Endothelial cell of umbilical vein (primary cell): ENCODE results near the gene NCSTN. TPM values are rescaled to one million over a fixed set of nuclear protein-coding genes. Genes with fewer than 3 reads are reported as not detected.

ENCODE experiments used
- BruUV-seq: library from RNA; stranded (reverse); fragments of 400-500 nt; replicated peaks from 2 replicates; lab custom pipeline; 2021; lab: Mats Ljungman, UMichigan
- CTCF ChIA-PET: fragments of 300-600, 350-600 bp; sonication (Branson Sonifier 250); formaldehyde crosslinking; loops from one replicate; lab custom pipeline; 2021; ENCODE audit warnings: antibody characterized with exemption, inconsistent platforms; lab: Charles Lee
- POLR2A ChIA-PET: fragments of 300-600, 350-600 bp; sonication (Branson Sonifier 250); formaldehyde crosslinking; loops from one replicate; lab custom pipeline; 2021; ENCODE audit warnings: antibody characterized with exemption, inconsistent platforms; lab: Charles Lee
- DNase-seq: peaks from one replicate; pipeline ENCODE4 v3.0.0-alpha.2; 2011; ENCODE audit warnings: low read depth, low spot score
- FAIRE-seq: peaks from 2 replicates; lab custom pipeline; 2011; peaks lifted over from hg19 to GRCh38; lab: Jason Lieb, UNC
- H2AFZ ChIP-seq: 2 replicates; pipeline ENCODE4 v1.6.0; 2012; ENCODE audit warnings: low read depth, low read length, control low read depth, inconsistent platforms
- H3K27ac ChIP-seq: 2 replicates; pipeline ENCODE4 v1.5.1; 2011; ENCODE audit warnings: low read depth, mild to moderate bottlenecking, control low read depth, low read length, moderate library complexity; ENCODE audit not compliant: insufficient read depth
- H3K27me3 ChIP-seq, 2 experiments: 2 replicates each; pipeline versions ENCODE4 v1.6.0 to v1.6.1; 2011; ENCODE audit warnings: low read length in 2 of 2, mixed read lengths in 1 of 2; ENCODE audit not compliant: control insufficient read depth in 2 of 2, insufficient read depth in 2 of 2
- H3K36me3 ChIP-seq, 2 experiments: 2 replicates in 1 of 2; 3 replicates in 1 of 2; pipeline ENCODE4 v1.5.1; 2011; ENCODE audit warnings: low read length in 2 of 2, mild to moderate bottlenecking in 1 of 2, moderate library complexity in 1 of 2; ENCODE audit not compliant: control insufficient read depth in 2 of 2, insufficient read depth in 2 of 2; ENCODE audit errors: extremely low read depth in 1 of 2
- H3K4me1 ChIP-seq: 3 replicates; pipeline ENCODE4 v1.5.1; 2011; ENCODE audit warnings: mild to moderate bottlenecking, low read length; ENCODE audit not compliant: control insufficient read depth, insufficient read depth; ENCODE audit errors: extremely low read depth
- H3K4me2 ChIP-seq: 2 replicates; pipeline ENCODE4 v1.6.1; 2011; ENCODE audit warnings: low read length, control low read depth, mixed read lengths; ENCODE audit not compliant: insufficient read depth
- H3K4me3 ChIP-seq, 3 experiments: fragments of 200-600 bp in 1 of 3; sonication (generic), shearing (Covaris generic) in 1 of 3; replicated peaks in 1 of 3; 2 replicates each; pipeline ENCODE4 v1.5.1; 2011 to 2016; ENCODE audit warnings: control low read depth in 3 of 3, low read length in 3 of 3, mild to moderate bottlenecking in 2 of 3, inconsistent platforms in 1 of 3, low read depth in 1 of 3, moderate library complexity in 1 of 3; ENCODE audit not compliant: insufficient read depth in 1 of 3
- H3K79me2 ChIP-seq: 2 replicates; pipeline ENCODE4 v1.6.0; 2012; ENCODE audit warnings: low read length, inconsistent platforms; ENCODE audit not compliant: control insufficient read depth, insufficient read depth
- H3K9ac ChIP-seq: replicated peaks from 2 replicates; pipeline ENCODE3; 2011; ENCODE audit warnings: low read length, control low read depth; ENCODE audit not compliant: insufficient read depth; ENCODE audit errors: extremely low read depth
- H3K9me1 ChIP-seq: replicated peaks from 3 replicates; pipeline ENCODE4 v1.6.0; 2011; ENCODE audit warnings: mild to moderate bottlenecking, low read length; ENCODE audit not compliant: control insufficient read depth, insufficient read depth; ENCODE audit errors: extremely low read depth
- H3K9me3 ChIP-seq: replicated peaks from 2 replicates; pipeline ENCODE4 v1.5.1; 2012; ENCODE audit warnings: low read length, inconsistent platforms; ENCODE audit not compliant: control insufficient read depth, insufficient read depth
- H4K20me1 ChIP-seq: replicated peaks from 2 replicates; pipeline ENCODE3; 2011; ENCODE audit warnings: mild to moderate bottlenecking, low read length; ENCODE audit not compliant: control insufficient read depth, insufficient read depth; ENCODE audit errors: extremely low read depth
- CTCF ChIP-seq, 2 donors: IDR thresholded peaks; 1 replicate in 1 of 2; 2 replicates in 1 of 2; pipeline ENCODE4 v1.5.1; 2011; ENCODE audit warnings: low read length in 2 of 2, mild to moderate bottlenecking in 2 of 2, moderate library complexity in 2 of 2, control low read depth in 1 of 2, inconsistent platforms in 1 of 2, low read depth in 1 of 2; ENCODE audit not compliant: insufficient read depth in 1 of 2; ENCODE audit errors: extremely low read depth in 1 of 2
- EZH2 ChIP-seq: IDR thresholded peaks from 2 replicates; pipeline ENCODE4 v1.6.1; 2012; ENCODE audit warnings: borderline replicate concordance, low read depth, mild to moderate bottlenecking, moderate library complexity, low read length, inconsistent platforms; ENCODE audit not compliant: severe bottlenecking
- FOS ChIP-seq: IDR thresholded peaks from 2 replicates; pipeline ENCODE4 v1.6.1; 2011; ENCODE audit warnings: mild to moderate bottlenecking, low read length, moderate library complexity, borderline replicate concordance; ENCODE audit not compliant: insufficient read depth
- GATA2 ChIP-seq: IDR thresholded peaks from 2 replicates; pipeline ENCODE4 v1.7.0; 2011; ENCODE audit warnings: low read depth, mild to moderate bottlenecking, moderate library complexity, mixed read lengths, low read length; ENCODE audit not compliant: insufficient read length, insufficient read depth
- JUN ChIP-seq: IDR thresholded peaks from 2 replicates; pipeline ENCODE4 v1.6.1; 2011; ENCODE audit warnings: borderline replicate concordance, low read depth; ENCODE audit not compliant: insufficient read length, insufficient read depth
- MAX ChIP-seq: IDR thresholded peaks from 2 replicates; pipeline ENCODE4 v1.6.1; 2011; ENCODE audit not compliant: insufficient read depth, insufficient read length
- MYC ChIP-seq: IDR thresholded peaks from one replicate; pipeline ENCODE4 v1.6.1; 2011; ENCODE audit warnings: mild to moderate bottlenecking, low read depth, low read length
- POLR2A ChIP-seq: IDR thresholded peaks from 2 replicates; pipeline ENCODE4 v1.6.1; 2012; ENCODE audit warnings: low read depth, mild to moderate bottlenecking, control low read depth, low read length
- POLR2AphosphoS5 ChIP-seq: IDR thresholded peaks from 2 replicates; pipeline ENCODE4 v1.6.1; 2012; ENCODE audit warnings: low read depth, mild to moderate bottlenecking, control low read depth, low read length, moderate library complexity; ENCODE audit not compliant: insufficient read depth
- dilution Hi-C: fragments of 300-500 bp; cut with MboI; formaldehyde crosslinking; loops from one replicate; pipeline ENCODE4 v1.15.0; 2019; ENCODE audit warnings: low sequenced_read_pairs; ENCODE audit not compliant: extremely low pct_ligation_motif_present
- intact Hi-C: fragments of 100-400 bp; cut with micrococcal nuclease; formaldehyde crosslinking; loops from one replicate; pipeline ENCODE4 v1.10.0; 2022
- polyA plus RNA-seq, 4 experiments: library from polyadenylated mRNA; depleted of rRNA in 3 of 4; stranded (reverse) in 3 of 4; unstranded in 1 of 4; fragments of >200 nt; gene quantifications; 2 replicates each; pipeline versions ENCODE4 v1.2.1 to v1.2.3, GENCODE V29; 2011 to 2012; ENCODE audit warnings: missing spikeins in 1 of 4
- total RNA-seq: library from RNA; stranded (reverse); gene quantifications from 2 replicates; pipeline ENCODE4 v1.2.3, GENCODE V29; 2021

Gene NCSTN
- total and polyA plus RNA-seq, 2 donors (not counting 3 experiments of a cell fraction or from before 2014, with no cell fraction given), result 92.5 to 199 TPM

GRCh38 chr1:160362168-160362957 is 19.2 kb downstream of the NCSTN start:
- dilution Hi-C loops, result no loop called here
- no peak overlapping the region for H3K4me3 ChIP-seq
- ChIA-PET CTCF (interaction anchor here (0.8 to 2.2 kb wide), 6 partner anchors 8 to 17 kb away, joined by 3 to 21 read pairs (median 4); no protein-coding TSS in a partner anchor), POLR2A (no interaction called here)
- no peaks in the 10 kb centered on the region for H3K9me1 ChIP-seq
- H2AFZ ChIP-seq, result no peak overlapping the region
- no peak for FAIRE-seq
- peaks cover 2% of the 10 kb centered on the region for H4K20me1 ChIP-seq
- H3K79me2 ChIP-seq, result no peaks in the 10 kb centered on the region
- no peak overlapping the region for H3K9ac ChIP-seq
- H3K4me2 ChIP-seq, result no peak overlapping the region
- TF ChIP-seq CTCF (IDR thresholded peaks at IDR 0.05; ENCODE audit: extremely low read depth in 1 of 2, insufficient read depth in 1 of 2, low read depth in 1 of 2, low read length in 2 of 2) (no peak), POLR2AphosphoS5 (no peak)
- H3K36me3 ChIP-seq, result peaks cover 0 to 10% of the 10 kb centered on the region in 2 experiments
- peaks cover 0 to 1% of the 10 kb centered on the region in 2 experiments for H3K27me3 ChIP-seq
- intact Hi-C loops, result no loop called here
- BruUV-seq, result no TSS peak
- no peak for DNase-seq
- no peaks in the 10 kb centered on the region for H3K4me1 ChIP-seq
- no peak overlapping the region for H3K27ac ChIP-seq
- H3K9me3 ChIP-seq, result no peaks in the 10 kb centered on the region

- BruUV-seq, result no TSS peak
- FAIRE-seq, result no peak
- peaks cover 0 to 5% of the 10 kb centered on the region in 2 experiments for H3K27me3 ChIP-seq
- no peaks in the 10 kb centered on the region for H3K9me3 ChIP-seq
- no peak overlapping the region for H3K27ac ChIP-seq
- H3K79me2 ChIP-seq, result no peaks in the 10 kb centered on the region
- no peak overlapping the region for H3K4me2 ChIP-seq
- ChIA-PET POLR2A (no interaction called here), CTCF (interaction anchor here (0.9 to 2.2 kb wide), 6 partner anchors 8 to 355 kb away, joined by 3 to 21 read pairs (median 4); no protein-coding TSS in a partner anchor)
- H3K36me3 ChIP-seq, result peaks cover 0 to 8% of the 10 kb centered on the region in 2 experiments
- dilution Hi-C loops (no loop called here), intact Hi-C loops (no loop called here)
- no peak overlapping the region for H3K9ac ChIP-seq
- H2AFZ ChIP-seq, result no peak overlapping the region
- no peaks in the 10 kb centered on the region for H3K4me1 ChIP-seq
- H3K4me3 ChIP-seq, result no peak overlapping the region
- no peak for TF ChIP-seq POLR2A
- TF ChIP-seq FOS, result no peak
- TF ChIP-seq MAX, result no peak
- no peak for TF ChIP-seq GATA2
- TF ChIP-seq POLR2AphosphoS5, result no peak
- no peak for TF ChIP-seq MYC
- TF ChIP-seq JUN, result no peak
- TF ChIP-seq CTCF (IDR thresholded peaks at IDR 0.05; ENCODE audit: extremely low read depth in 1 of 2, insufficient read depth in 1 of 2, low read depth in 1 of 2, low read length in 2 of 2), result no peak
- TF ChIP-seq EZH2, result no peak
- DNase-seq, result no peak
- no peaks in the 10 kb centered on the region for H3K9me1 ChIP-seq
- peaks cover 2% of the 10 kb centered on the region for H4K20me1 ChIP-seq
Measured at GRCh38 chr1:160363010-160363409, 19.8 kb downstream of the NCSTN start.
